Measurements from ENCODE around the gene SYCN.

The SYCN gene

GRCh38 chr19:39194832-39195542 is 9.1 kb downstream of the SYCN start:
- Histone ChIP-seq H3K27me3 (ENCODE audit: control insufficient read depth in 1 of 2, insufficient read depth in 2 of 2, low read length in 2 of 2) (peaks cover 27 to 36% of the 10 kb centered on the region in 2 donors), H3K9ac (ENCODE audit: low read length in 2 of 2) (no peak overlapping the region), H3K4me3 (ENCODE audit: low read length in 2 of 2) (no peak overlapping the region), H3K27ac (ENCODE audit: low read length) (no peak overlapping the region), H3K9me3 (ENCODE audit: control insufficient read depth in 2 of 2, low read length in 2 of 2) (no peaks in the 10 kb centered on the region), H3K4me1 (ENCODE audit: control insufficient read depth, insufficient read depth, low read length) (peaks cover 6% of the 10 kb centered on the region), H3K36me3 (ENCODE audit: control insufficient read depth in 2 of 2, insufficient read depth in 2 of 2, low read length in 2 of 2) (no peaks in the 10 kb centered on the region)

- Histone ChIP-seq H3K9ac (ENCODE audit: low read length in 2 of 2) (no peak overlapping the region), H3K4me1 (ENCODE audit: control insufficient read depth, insufficient read depth, low read length) (peaks cover 4% of the 10 kb centered on the region), H3K27me3 (ENCODE audit: control insufficient read depth in 1 of 2, insufficient read depth in 2 of 2, low read length in 2 of 2) (peaks cover 27 to 31% of the 10 kb centered on the region in 2 donors), H3K36me3 (ENCODE audit: control insufficient read depth in 2 of 2, insufficient read depth in 2 of 2, low read length in 2 of 2) (no peaks in the 10 kb centered on the region), H3K4me3 (ENCODE audit: low read length in 2 of 2) (no peak overlapping the region), H3K27ac (ENCODE audit: low read length) (no peak overlapping the region), H3K9me3 (ENCODE audit: control insufficient read depth in 2 of 2, low read length in 2 of 2) (no peaks in the 10 kb centered on the region)
Observed at GRCh38 chr19:39193803-39194202, 10.3 kb downstream of the SYCN start.

- peaks cover 4% of the 10 kb centered on the region for H3K4me1 ChIP-seq (ENCODE audit: control insufficient read depth, insufficient read depth, low read length)
- H3K27me3 ChIP-seq (ENCODE audit: control insufficient read depth in 1 of 2, insufficient read depth in 2 of 2, low read length in 2 of 2) = peaks cover 28 to 30% of the 10 kb centered on the region in 2 donors
- H3K27ac ChIP-seq (ENCODE audit: low read length) = no peak overlapping the region
- no peaks in the 10 kb centered on the region for H3K36me3 ChIP-seq (ENCODE audit: control insufficient read depth in 2 of 2, insufficient read depth in 2 of 2, low read length in 2 of 2)
- no peak overlapping the region for H3K4me3 ChIP-seq (ENCODE audit: low read length in 2 of 2)
- no peak overlapping the region for H3K9ac ChIP-seq (ENCODE audit: low read length in 2 of 2)
- no peaks in the 10 kb centered on the region for H3K9me3 ChIP-seq (ENCODE audit: control insufficient read depth in 2 of 2, low read length in 2 of 2)
Observed at GRCh38 chr19:39192846-39193245, 11.2 kb downstream of the SYCN start.

- H3K9ac ChIP-seq (ENCODE audit: low read length in 2 of 2) = no peak overlapping the region
- no peaks in the 10 kb centered on the region for H3K9me3 ChIP-seq (ENCODE audit: control insufficient read depth in 2 of 2, low read length in 2 of 2)
- H3K4me1 ChIP-seq (ENCODE audit: control insufficient read depth, insufficient read depth, low read length) = no peaks in the 10 kb centered on the region
- H3K27ac ChIP-seq (ENCODE audit: low read length) = no peak overlapping the region
- peaks cover 15% of the 10 kb centered on the region in 2 donors for H3K27me3 ChIP-seq (ENCODE audit: control insufficient read depth in 1 of 2, insufficient read depth in 2 of 2, low read length in 2 of 2)
- no peak overlapping the region for H3K4me3 ChIP-seq (ENCODE audit: low read length in 2 of 2)
- H3K36me3 ChIP-seq (ENCODE audit: control insufficient read depth in 2 of 2, insufficient read depth in 2 of 2, low read length in 2 of 2) = no peaks in the 10 kb centered on the region
Observed at GRCh38 chr19:39190768-39191167, 13.3 kb downstream of the SYCN start.

- H3K4me1 ChIP-seq (ENCODE audit: control insufficient read depth, insufficient read depth, low read length) = no peaks in the 10 kb centered on the region
- no peaks in the 10 kb centered on the region for H3K36me3 ChIP-seq (ENCODE audit: control insufficient read depth in 2 of 2, insufficient read depth in 2 of 2, low read length in 2 of 2)
- no peak overlapping the region for H3K27ac ChIP-seq (ENCODE audit: low read length)
- no peak overlapping the region for H3K9ac ChIP-seq (ENCODE audit: low read length in 2 of 2)
- peaks cover 7 to 10% of the 10 kb centered on the region in 2 donors for H3K27me3 ChIP-seq (ENCODE audit: control insufficient read depth in 1 of 2, insufficient read depth in 2 of 2, low read length in 2 of 2)
- no peak overlapping the region for H3K4me3 ChIP-seq (ENCODE audit: low read length in 2 of 2)
- no peaks in the 10 kb centered on the region for H3K9me3 ChIP-seq (ENCODE audit: control insufficient read depth in 2 of 2, low read length in 2 of 2)
Observed at GRCh38 chr19:39188960-39189359, 15.1 kb downstream of the SYCN start.

- H3K9ac ChIP-seq (ENCODE audit: low read length in 2 of 2) = no peak overlapping the region
- no peaks in the 10 kb centered on the region for H3K9me3 ChIP-seq (ENCODE audit: control insufficient read depth in 2 of 2, low read length in 2 of 2)
- no peaks in the 10 kb centered on the region for H3K36me3 ChIP-seq (ENCODE audit: control insufficient read depth in 2 of 2, insufficient read depth in 2 of 2, low read length in 2 of 2)
- no peak overlapping the region for H3K4me3 ChIP-seq (ENCODE audit: low read length in 2 of 2)
- no peak overlapping the region for H3K27ac ChIP-seq (ENCODE audit: low read length)
- H3K4me1 ChIP-seq (ENCODE audit: control insufficient read depth, insufficient read depth, low read length) = no peaks in the 10 kb centered on the region
- peaks cover 7 to 10% of the 10 kb centered on the region in 2 donors for H3K27me3 ChIP-seq (ENCODE audit: control insufficient read depth in 1 of 2, insufficient read depth in 2 of 2, low read length in 2 of 2)
Observed at GRCh38 chr19:39187552-39187943, 16.5 kb downstream of the SYCN start.

- peaks cover 7 to 10% of the 10 kb centered on the region in 2 donors for H3K27me3 ChIP-seq (ENCODE audit: control insufficient read depth in 1 of 2, insufficient read depth in 2 of 2, low read length in 2 of 2)
- no peaks in the 10 kb centered on the region for H3K9me3 ChIP-seq (ENCODE audit: control insufficient read depth in 2 of 2, low read length in 2 of 2)
- H3K4me3 ChIP-seq (ENCODE audit: low read length in 2 of 2) = no peak overlapping the region
- H3K36me3 ChIP-seq (ENCODE audit: control insufficient read depth in 2 of 2, insufficient read depth in 2 of 2, low read length in 2 of 2) = no peaks in the 10 kb centered on the region
- no peak overlapping the region for H3K9ac ChIP-seq (ENCODE audit: low read length in 2 of 2)
- no peak overlapping the region for H3K27ac ChIP-seq (ENCODE audit: low read length)
- no peaks in the 10 kb centered on the region for H3K4me1 ChIP-seq (ENCODE audit: control insufficient read depth, insufficient read depth, low read length)
Observed at GRCh38 chr19:39186391-39186790, 17.7 kb downstream of the SYCN start.

GRCh38 chr19:39183104-39183503 is 21.0 kb downstream of the SYCN start:
- Histone ChIP-seq H3K9me3 (ENCODE audit: control insufficient read depth in 2 of 2, low read length in 2 of 2) (no peaks in the 10 kb centered on the region), H3K27me3 (ENCODE audit: control insufficient read depth in 1 of 2, insufficient read depth in 2 of 2, low read length in 2 of 2) (peaks cover 2 to 4% of the 10 kb centered on the region in 2 donors), H3K4me1 (ENCODE audit: control insufficient read depth, insufficient read depth, low read length) (no peaks in the 10 kb centered on the region), H3K9ac (ENCODE audit: low read length in 2 of 2) (no peak overlapping the region), H3K4me3 (ENCODE audit: low read length in 2 of 2) (no peak overlapping the region), H3K27ac (ENCODE audit: low read length) (no peak overlapping the region), H3K36me3 (ENCODE audit: control insufficient read depth in 2 of 2, insufficient read depth in 2 of 2, low read length in 2 of 2) (peaks cover 0 to 7% of the 10 kb centered on the region in 2 donors)

GRCh38 chr19:39182174-39182505 is 21.9 kb downstream of the SYCN start:
- no peak overlapping the region for H3K9ac ChIP-seq (ENCODE audit: low read length in 2 of 2)
- peaks cover 5 to 9% of the 10 kb centered on the region in 2 donors for H3K36me3 ChIP-seq (ENCODE audit: control insufficient read depth in 2 of 2, insufficient read depth in 2 of 2, low read length in 2 of 2)
- H3K4me1 ChIP-seq (ENCODE audit: control insufficient read depth, insufficient read depth, low read length) = no peaks in the 10 kb centered on the region
- no peaks in the 10 kb centered on the region for H3K27me3 ChIP-seq (ENCODE audit: control insufficient read depth in 1 of 2, insufficient read depth in 2 of 2, low read length in 2 of 2)
- H3K9me3 ChIP-seq (ENCODE audit: control insufficient read depth in 2 of 2, low read length in 2 of 2) = no peaks in the 10 kb centered on the region
- no peak overlapping the region for H3K4me3 ChIP-seq (ENCODE audit: low read length in 2 of 2)
- no peak overlapping the region for H3K27ac ChIP-seq (ENCODE audit: low read length)

- Histone ChIP-seq H3K27me3 (ENCODE audit: control insufficient read depth in 1 of 2, insufficient read depth in 2 of 2, low read length in 2 of 2) (no peaks in the 10 kb centered on the region), H3K9me3 (ENCODE audit: control insufficient read depth in 2 of 2, low read length in 2 of 2) (no peaks in the 10 kb centered on the region), H3K27ac (ENCODE audit: low read length) (no peak overlapping the region), H3K9ac (ENCODE audit: low read length in 2 of 2) (no peak overlapping the region), H3K4me3 (ENCODE audit: low read length in 2 of 2) (no peak overlapping the region), H3K4me1 (ENCODE audit: control insufficient read depth, insufficient read depth, low read length) (no peaks in the 10 kb centered on the region), H3K36me3 (ENCODE audit: control insufficient read depth in 2 of 2, insufficient read depth in 2 of 2, low read length in 2 of 2) (peaks cover 7 to 10% of the 10 kb centered on the region in 2 donors)
Observed at GRCh38 chr19:39181500-39182173, 22.4 kb downstream of the SYCN start.

GRCh38 chr19:39180749-39181148 is 23.3 kb downstream of the SYCN start:
- H3K36me3 ChIP-seq (ENCODE audit: control insufficient read depth in 2 of 2, insufficient read depth in 2 of 2, low read length in 2 of 2) = peaks cover 7 to 12% of the 10 kb centered on the region in 2 donors

More at GRCh38 chr19:39180749-39181148, 23.3 kb downstream of the SYCN start:
- H3K4me1 ChIP-seq (ENCODE audit: control insufficient read depth, insufficient read depth, low read length) = no peaks in the 10 kb centered on the region
- no peaks in the 10 kb centered on the region for H3K9me3 ChIP-seq (ENCODE audit: control insufficient read depth in 2 of 2, low read length in 2 of 2)
- no peak overlapping the region for H3K4me3 ChIP-seq (ENCODE audit: low read length in 2 of 2)
- no peaks in the 10 kb centered on the region for H3K27me3 ChIP-seq (ENCODE audit: control insufficient read depth in 1 of 2, insufficient read depth in 2 of 2, low read length in 2 of 2)
- no peak overlapping the region for H3K9ac ChIP-seq (ENCODE audit: low read length in 2 of 2)
- no peak overlapping the region for H3K27ac ChIP-seq (ENCODE audit: low read length)
